DMS53 treated with DMSO at 0.1 percent for 48 hours (cell line): Measurements from ENCODE around the gene MAB21L4.

Source experiments
- DNase-seq: peaks from one replicate; lab custom pipeline; 2025; ENCODE audit not compliant: unreplicated experiment; lab: John Stamatoyannopoulos, UW

MAB21L4 gene

GRCh38 chr2:240896871-240897692, 1.1 kb upstream of the MAB21L4 start:
- DNase-seq, result no peak

- no peak for DNase-seq
Observed at GRCh38 chr2:240896394-240896793, 438 bp upstream of the MAB21L4 start.

- DNase-seq, result no peak
Observed at GRCh38 chr2:240894836-240895558, 959 bp downstream of the MAB21L4 start.

GRCh38 chr2:240894006-240894405, 1.9 kb downstream of the MAB21L4 start:
- no peak for DNase-seq

GRCh38 chr2:240893363-240893844, 2.6 kb downstream of the MAB21L4 start:
- no peak for DNase-seq

- no peak for DNase-seq
Observed at GRCh38 chr2:240892925-240893324, 3.0 kb downstream of the MAB21L4 start.

GRCh38 chr2:240892356-240892755, 3.6 kb downstream of the MAB21L4 start:
- no peak for DNase-seq

GRCh38 chr2:240891492-240892340, 4.2 kb downstream of the MAB21L4 start:
- no peak for DNase-seq

GRCh38 chr2:240890691-240891090, 5.3 kb downstream of the MAB21L4 start:
- no peak for DNase-seq

- DNase-seq, result no peak
Observed at GRCh38 chr2:240889601-240890560, 6.1 kb downstream of the MAB21L4 start.

- DNase-seq, result no peak
Observed at GRCh38 chr2:240888890-240889573, 6.9 kb downstream of the MAB21L4 start.

- DNase-seq, result no peak
Observed at GRCh38 chr2:240888130-240888889, 7.6 kb downstream of the MAB21L4 start.

- no peak for DNase-seq
Observed at GRCh38 chr2:240887631-240888030, 8.3 kb downstream of the MAB21L4 start.

- no peak for DNase-seq
Observed at GRCh38 chr2:240886678-240887609, 9.0 kb downstream of the MAB21L4 start.

- no peak for DNase-seq
Observed at GRCh38 chr2:240886023-240886565, 9.9 kb downstream of the MAB21L4 start.

- no peak for DNase-seq
Observed at GRCh38 chr2:240885566-240885965, 10.4 kb downstream of the MAB21L4 start.

GRCh38 chr2:240884745-240885144, 11.2 kb downstream of the MAB21L4 start:
- no peak for DNase-seq
